ENCODE data around the gene C20orf144.

- TF ChIP-seq MAFK (IDR thresholded peaks at IDR 0.05; ENCODE audit: partially characterized antibody) (no peak), EP300 (IDR thresholded peaks at IDR 0.05) (no peak)
Measured at GRCh38 chr20:33675136-33675959, 13.2 kb downstream of the C20orf144 start.

All from A549 (cell line).